Skeletal muscle cell (primary cell): Measurements from ENCODE around the gene FOXP1.

Experiments
- DNase-seq: peaks from one replicate; pipeline ENCODE4 v3.0.0-alpha.2; 2010; ENCODE audit warnings: low read depth
- H3K4me3 ChIP-seq: 2 replicates; pipeline ENCODE4 v1.5.1; 2011; ENCODE audit warnings: low read depth, mild to moderate bottlenecking, control low read depth, low read length, moderate library complexity

Gene FOXP1

GRCh38 chr3:71397046-71397445, 186.5 kb downstream of the FOXP1 start:
- H3K4me3 ChIP-seq: no peak overlapping the region
- DNase-seq: no peak

- peak; percentile 52 for DNase-seq
- H3K4me3 ChIP-seq: no peak overlapping the region
These were observed 187.4 kb downstream of the FOXP1 start for GRCh38 chr3:71395927-71396695.

- no peak overlapping the region for H3K4me3 ChIP-seq
- no peak for DNase-seq
These were observed 188.1 kb downstream of the FOXP1 start for GRCh38 chr3:71395470-71395869.

- H3K4me3 ChIP-seq: no peak overlapping the region
- DNase-seq: no peak
These were observed 189.8 kb downstream of the FOXP1 start for GRCh38 chr3:71393745-71394144.

- H3K4me3 ChIP-seq: no peak overlapping the region
- DNase-seq: no peak
These were observed 190.4 kb downstream of the FOXP1 start for GRCh38 chr3:71393093-71393492.

GRCh38 chr3:71392251-71392650, 191.3 kb downstream of the FOXP1 start:
- DNase-seq: no peak

GRCh38 chr3:71391361-71391760, 192.2 kb downstream of the FOXP1 start:
- no peak for DNase-seq
- no peak overlapping the region for H3K4me3 ChIP-seq

More at GRCh38 chr3:71392251-71392650, 191.3 kb downstream of the FOXP1 start:
- H3K4me3 ChIP-seq: no peak overlapping the region

GRCh38 chr3:71389911-71390573, 193.5 kb downstream of the FOXP1 start:
- H3K4me3 ChIP-seq: no peak overlapping the region
- peak; percentile 66 for DNase-seq

- DNase-seq: no peak
- no peak overlapping the region for H3K4me3 ChIP-seq
These were observed 194.3 kb downstream of the FOXP1 start for GRCh38 chr3:71389191-71389590.

GRCh38 chr3:71388535-71389120, 194.9 kb downstream of the FOXP1 start:
- no peak for DNase-seq
- no peak overlapping the region for H3K4me3 ChIP-seq

- H3K4me3 ChIP-seq: no peak overlapping the region
These were observed 195.9 kb downstream of the FOXP1 start for GRCh38 chr3:71387586-71387985.

GRCh38 chr3:71384837-71385716, 198.5 kb downstream of the FOXP1 start:
- H3K4me3 ChIP-seq: no peak overlapping the region
- DNase-seq: no peak

More at GRCh38 chr3:71387586-71387985, 195.9 kb downstream of the FOXP1 start:
- DNase-seq: no peak

GRCh38 chr3:71384388-71384787, 199.1 kb downstream of the FOXP1 start:
- DNase-seq: no peak
- H3K4me3 ChIP-seq: no peak overlapping the region

- no peak overlapping the region for H3K4me3 ChIP-seq
- no peak for DNase-seq
These were observed 203.4 kb downstream of the FOXP1 start for GRCh38 chr3:71380096-71380495.

GRCh38 chr3:71378509-71378908, 205.0 kb downstream of the FOXP1 start:
- no peak for DNase-seq
- H3K4me3 ChIP-seq: no peak overlapping the region

- H3K4me3 ChIP-seq: no peak overlapping the region
- no peak for DNase-seq
These were observed 206.6 kb downstream of the FOXP1 start for GRCh38 chr3:71376911-71377310.

GRCh38 chr3:71376503-71376902, 207.0 kb downstream of the FOXP1 start:
- no peak overlapping the region for H3K4me3 ChIP-seq
- no peak for DNase-seq

GRCh38 chr3:71374582-71374981, 208.9 kb downstream of the FOXP1 start:
- H3K4me3 ChIP-seq: no peak overlapping the region
- DNase-seq: no peak

- no peak for DNase-seq
- no peak overlapping the region for H3K4me3 ChIP-seq
These were observed 210.5 kb downstream of the FOXP1 start for GRCh38 chr3:71372911-71373637.
